ENCODE data around the gene S100A12.
"Not testable (repeated sequence)": the region's sequence is repeated elsewhere in the genome, so short reads cannot be mapped to it uniquely, and the experiment has no call there.

Gene S100A12

DNA sequence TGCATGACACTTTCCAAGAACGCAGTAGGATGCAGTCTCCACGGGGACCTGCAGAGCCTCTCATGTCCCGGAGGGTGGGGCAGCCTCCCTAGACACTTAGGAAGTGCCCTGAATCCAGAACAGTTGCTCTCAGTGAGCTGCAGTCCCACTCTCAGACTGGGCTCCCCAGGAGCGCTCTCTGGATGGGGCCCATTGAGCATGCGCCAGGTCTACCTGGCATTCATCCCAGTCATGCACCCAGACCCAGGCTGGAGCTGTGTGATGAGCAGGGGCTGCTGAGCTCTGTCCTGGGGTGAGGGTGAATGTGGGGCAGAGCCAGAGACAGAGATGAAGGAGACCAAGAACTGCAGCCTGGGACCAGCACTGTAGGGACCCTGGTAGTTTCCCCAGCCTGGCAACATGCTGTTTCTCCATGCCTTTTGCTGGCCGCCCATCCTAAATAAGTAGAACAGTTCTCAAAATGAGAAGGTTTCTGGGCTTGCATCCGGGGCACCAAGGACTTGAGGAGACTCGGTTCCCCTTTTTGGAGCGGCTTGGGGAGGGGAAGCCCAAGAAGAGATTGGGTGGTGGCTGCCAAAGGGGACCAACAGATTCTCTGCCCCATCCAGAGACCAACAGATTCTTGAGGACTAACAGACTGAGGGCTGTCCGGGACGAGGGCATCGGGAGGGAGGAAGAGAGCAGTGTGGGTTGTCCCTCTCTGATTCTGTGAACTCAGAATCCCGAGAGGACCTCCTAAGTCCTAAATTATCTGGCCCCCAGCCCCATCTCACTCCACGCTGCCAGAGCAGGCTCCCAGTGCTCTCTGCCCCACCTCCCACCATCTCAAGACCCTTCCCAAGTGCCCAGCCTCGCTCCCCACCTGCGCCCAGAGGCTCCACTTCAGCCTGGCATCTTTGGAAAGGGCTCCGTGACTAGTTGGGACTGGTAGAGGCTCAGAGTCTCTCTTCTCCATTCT, 25.8 kb downstream of the S100A12 start:
- DNase-seq, result no peak

GRCh38 chr1:153348511-153349362, 26.7 kb downstream of the S100A12 start, which contains the start of gene PGLYRP4:
TSS of gene PGLYRP4 (minus strand) at chr1:153348841. CDS start at chr1:153347932, 909 bp downstream.
- DNase-seq, result no peak

- no peak for DNase-seq
Observed at GRCh38 chr1:153347856-153348255, 27.6 kb downstream of the S100A12 start.

DNA sequence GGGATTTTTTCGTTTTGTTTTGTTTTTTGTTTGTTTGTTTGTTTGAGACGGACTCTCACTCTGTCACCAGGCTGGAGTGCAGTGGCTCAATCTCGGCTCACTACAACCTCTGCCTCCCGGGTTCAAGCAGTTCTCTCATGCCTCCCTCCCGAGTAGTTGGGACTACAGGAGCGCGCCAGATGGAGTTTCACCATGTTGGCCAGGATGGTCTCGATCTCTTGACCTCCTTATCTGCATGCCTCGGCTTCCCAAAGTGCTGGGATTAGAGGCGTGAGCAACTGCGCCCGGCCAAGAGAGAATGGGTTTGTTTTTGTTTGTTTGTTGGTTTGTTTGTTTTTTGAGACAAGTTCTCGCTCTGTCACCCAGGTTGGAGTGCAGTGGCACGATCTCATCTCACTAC, 28.4 kb downstream of the S100A12 start:
- not testable (repeated sequence) for DNase-seq

DNA sequence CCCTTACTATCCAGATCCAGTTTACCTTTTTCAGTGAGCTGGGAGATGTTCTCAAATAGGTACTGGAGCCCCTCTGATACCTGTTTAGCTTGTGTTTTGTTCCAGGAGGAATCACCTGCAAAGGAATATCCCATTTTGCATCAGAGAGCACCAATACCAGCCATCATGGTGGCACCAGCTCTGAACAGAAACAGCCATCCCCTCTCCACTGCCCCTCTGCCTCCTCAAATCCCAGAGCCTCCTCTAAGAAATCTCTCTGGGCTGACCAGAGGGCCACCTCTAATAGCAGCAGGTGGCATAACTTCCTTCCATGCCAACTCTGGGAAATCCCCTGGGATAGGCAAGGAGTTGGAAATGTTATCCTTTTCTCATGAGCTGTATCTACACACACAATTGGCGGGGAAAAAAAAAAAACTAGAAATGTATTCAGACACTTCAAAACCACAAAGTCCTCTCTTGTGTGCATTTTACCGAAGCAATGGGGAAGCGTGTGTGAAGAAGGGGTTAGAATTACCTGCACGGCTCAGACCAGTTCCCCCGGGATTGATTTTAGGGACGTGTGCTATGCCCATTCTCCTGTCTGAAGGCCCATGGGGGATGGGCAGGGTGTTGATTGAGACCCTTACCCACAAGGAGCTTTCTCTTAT, 29.2 kb downstream of the S100A12 start:
- DNase-seq, result peak; percentile 95

GRCh38 chr1:153345187-153346076, 30.0 kb downstream of the S100A12 start:
- DNase-seq, result peak; percentile 94

GRCh38 chr1:153344718-153345025, 30.7 kb downstream of the S100A12 start:
- DNase-seq, result peak; percentile 65

- no peak for DNase-seq
Observed at GRCh38 chr1:153343811-153344717, 31.4 kb downstream of the S100A12 start.

DNA sequence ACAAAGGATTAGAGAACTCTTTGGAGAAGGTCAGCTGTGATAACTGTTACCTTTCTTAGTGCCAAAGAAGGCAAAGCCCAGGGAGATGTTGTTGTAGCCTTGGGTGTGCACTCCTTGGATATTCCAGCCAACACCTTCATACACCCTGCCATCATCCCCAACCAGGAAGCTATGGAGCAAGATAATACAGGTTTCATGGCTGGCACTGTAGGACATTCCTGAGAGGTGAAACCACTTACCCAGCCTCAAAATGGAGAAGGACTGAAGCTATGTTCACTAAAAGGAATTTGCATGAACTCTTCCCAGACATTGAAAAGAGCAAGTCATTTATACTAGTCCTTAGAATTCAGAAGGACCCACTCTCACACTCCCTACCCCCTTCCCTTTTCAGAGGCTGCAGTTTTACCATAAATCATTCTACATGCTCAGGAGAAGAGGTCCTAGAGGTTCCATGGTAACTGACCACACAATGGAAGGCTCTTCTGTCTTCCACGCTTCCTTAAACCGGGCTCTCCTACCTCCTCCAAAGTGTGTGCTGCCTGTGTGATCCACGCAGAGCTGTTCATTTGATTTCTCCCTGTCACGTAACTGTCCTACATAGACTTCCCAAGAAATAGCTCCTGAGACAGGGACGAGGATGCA, 32.3 kb downstream of the S100A12 start:
- no peak for DNase-seq

DNA sequence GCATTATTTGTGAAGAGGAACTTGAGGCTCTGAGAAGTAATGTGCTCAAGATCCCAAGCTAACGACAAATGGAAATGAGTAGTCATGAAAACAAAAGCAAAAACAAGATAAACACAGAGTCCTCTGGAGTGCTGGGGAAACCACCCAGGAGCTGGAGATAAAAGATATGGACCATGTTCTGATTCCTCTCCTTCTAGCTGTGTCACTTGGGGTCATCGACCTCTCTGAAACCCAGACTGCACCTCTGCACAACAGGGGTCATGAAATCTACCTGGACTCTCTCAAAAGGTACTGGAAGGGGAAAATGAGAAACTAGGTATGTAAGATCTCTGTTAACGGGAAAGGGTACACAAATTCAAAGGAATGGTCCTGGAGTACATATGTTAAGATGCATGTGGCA, 33.2 kb downstream of the S100A12 start:
- no peak for DNase-seq

- DNase-seq, result no peak
Observed at GRCh38 chr1:153341431-153341934, 33.9 kb downstream of the S100A12 start.

- DNase-seq, result no peak
Observed at GRCh38 chr1:153340356-153340755, 35.1 kb downstream of the S100A12 start.

DNA sequence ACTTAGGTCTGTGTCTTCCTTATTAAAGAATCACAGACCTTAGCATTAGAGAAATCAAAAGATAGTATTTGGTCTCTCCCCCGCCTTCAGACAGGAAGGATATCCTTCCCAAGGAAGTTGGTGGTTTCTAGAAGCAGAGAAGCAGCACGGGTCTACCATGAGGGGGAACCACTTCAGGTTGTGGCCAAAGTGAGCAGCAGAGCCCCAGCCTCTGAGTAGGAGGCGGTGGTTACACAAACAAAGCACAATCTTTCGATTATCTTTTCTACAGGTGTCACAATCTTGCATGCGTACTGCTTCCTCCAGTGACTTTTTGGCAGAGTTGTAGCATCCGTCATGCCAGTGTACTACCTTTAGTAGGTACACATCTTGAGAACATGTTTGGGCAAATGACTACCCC, 35.6 kb downstream of the S100A12 start:
- DNase-seq, result no peak

GRCh38 chr1:153337980-153338853, 37.2 kb downstream of the S100A12 start:
- no peak for DNase-seq

GRCh38 chr1:153336650-153337049, 38.8 kb downstream of the S100A12 start:
- DNase-seq, result no peak

DNA sequence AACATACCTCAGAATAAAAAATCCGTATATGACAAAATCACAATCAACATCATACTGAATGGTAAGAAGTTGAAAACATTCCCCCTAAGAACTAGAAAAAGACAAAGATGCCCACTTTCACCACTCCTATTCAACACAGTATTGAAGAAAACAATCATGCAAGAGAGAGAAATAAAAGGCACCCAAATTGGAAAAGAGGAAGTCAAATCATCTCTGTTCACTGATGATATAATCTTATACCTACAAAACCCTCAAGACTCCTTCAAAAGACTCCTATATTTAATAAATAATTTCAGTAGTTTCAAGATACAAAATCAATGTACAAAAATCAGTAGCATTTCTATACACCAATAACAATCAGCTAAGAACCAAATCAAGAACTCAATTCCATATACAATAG, 41.5 kb downstream of the S100A12 start:
- DNase-seq, result no peak

- no peak for DNase-seq
Observed at GRCh38 chr1:153324912-153325311, 50.5 kb downstream of the S100A12 start.

All from NCI-H2107 (cell line).